HPDE6-E6E7 (cell line): ENCODE results near the gene SOHLH1.
"Not testable (repeated sequence)": the region's sequence is repeated elsewhere in the genome, so short reads cannot be mapped to it uniquely, and the experiment has no call there.

Source experiments
- DNase-seq: peaks from one replicate; pipeline ENCODE4 v3.0.0; 2011; ENCODE audit warnings: missing footprints; ENCODE audit errors: extremely low spot score

The SOHLH1 gene

DNA sequence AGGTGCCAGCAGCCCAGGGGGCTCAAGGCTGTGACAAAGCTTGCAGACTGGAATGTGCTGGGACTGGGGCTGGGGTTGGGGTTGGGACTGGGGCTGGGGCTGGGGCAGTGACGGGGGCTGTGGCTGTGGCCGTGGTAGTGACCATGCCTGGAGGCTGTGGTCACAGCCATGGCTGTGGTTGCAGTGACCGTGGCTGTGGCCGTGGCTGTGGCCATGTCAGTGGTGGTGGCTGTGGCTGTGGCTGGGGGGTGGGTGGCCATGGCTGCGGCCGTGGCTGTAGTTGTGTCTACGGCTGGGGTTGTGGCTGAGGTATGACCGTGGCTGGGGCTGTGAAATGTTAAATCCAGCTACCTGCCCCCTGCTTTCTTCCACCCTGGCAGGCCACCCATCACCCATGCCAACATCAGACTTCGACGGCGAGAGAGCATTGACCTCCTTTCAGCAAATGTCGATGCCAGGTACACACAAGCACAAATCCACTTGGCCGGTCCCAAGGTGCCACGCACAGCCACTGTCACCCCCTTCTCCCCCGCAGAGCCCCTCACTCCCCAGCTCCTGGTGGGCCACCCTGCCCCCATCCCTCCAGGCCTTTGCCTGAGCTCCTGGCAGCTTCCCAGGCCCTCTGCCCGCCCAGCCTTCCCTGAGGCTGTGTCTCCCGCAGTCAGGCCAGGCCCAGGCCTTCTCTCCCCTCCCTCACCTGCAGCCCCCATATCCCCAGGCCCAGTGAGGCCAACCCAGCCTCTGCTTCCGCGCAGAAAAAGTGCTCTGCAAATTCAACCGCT, 20.9 kb downstream of the SOHLH1 start:
- DNase-seq = no peak

DNA sequence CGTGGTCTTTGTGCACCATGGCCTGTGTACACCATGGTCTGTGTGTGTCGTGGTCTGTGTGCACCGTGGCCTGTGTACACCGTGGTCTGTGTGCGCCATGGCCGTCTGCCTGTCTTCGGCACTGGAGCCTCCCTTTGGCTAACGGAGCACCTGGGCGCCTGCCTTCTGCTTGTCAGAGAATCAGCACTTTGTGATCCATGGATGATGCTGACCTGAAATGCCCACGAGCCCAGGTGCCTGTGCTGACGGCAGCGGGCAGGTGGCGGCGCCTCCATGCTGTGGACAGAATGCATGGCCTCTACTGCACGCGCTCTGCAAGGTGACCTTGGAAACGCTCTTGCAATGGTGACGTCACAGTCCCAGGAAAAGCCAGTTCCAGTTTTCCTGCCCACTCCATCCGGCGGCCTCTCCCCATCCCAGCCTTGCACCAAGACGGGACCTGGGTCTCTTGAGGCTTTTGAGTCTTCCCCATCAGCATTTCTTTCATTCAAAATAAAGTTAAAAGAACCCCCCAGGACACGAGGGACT, 21.6 kb downstream of the SOHLH1 start:
- no peak for DNase-seq

DNA sequence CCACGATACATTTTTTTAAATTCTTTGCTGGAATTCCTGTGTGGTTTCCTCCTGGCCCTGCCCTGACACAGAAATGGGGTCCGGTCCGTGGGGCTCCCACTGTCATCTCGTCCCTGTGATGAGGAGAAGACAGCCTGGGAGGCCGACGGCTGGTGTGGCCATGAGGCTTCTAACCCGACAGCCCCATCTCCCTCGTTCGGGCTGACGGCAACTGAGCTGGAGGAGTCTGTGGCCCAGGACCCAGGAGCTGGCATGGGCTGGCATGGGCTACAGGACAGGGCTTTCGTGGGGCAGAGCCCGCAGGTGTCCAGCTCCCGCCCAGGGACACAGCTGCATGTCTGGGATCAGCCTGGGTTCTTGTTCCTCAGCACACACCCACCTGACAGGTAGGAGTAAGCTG, 22.4 kb downstream of the SOHLH1 start:
- no peak for DNase-seq

DNA sequence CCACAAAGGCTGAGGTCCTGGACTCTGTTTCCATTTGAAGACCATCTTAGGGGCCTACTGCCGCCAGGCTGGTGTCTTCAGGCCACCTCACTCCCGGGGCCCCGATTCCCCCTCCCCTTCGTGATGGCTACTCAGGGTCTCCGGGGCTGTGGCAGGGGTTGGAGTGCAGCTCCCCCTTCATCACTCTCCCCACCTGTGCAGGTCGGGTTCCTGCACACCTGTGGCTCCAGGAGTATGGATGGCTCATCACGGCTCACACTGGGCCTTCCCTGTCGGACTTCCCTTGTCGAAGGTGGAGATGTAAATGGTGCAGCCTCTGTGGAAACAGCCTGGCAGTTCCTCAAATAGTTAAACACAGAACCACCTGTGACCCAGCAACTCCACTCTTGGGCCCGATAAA, 24.3 kb downstream of the SOHLH1 start:
- no peak for DNase-seq

DNA sequence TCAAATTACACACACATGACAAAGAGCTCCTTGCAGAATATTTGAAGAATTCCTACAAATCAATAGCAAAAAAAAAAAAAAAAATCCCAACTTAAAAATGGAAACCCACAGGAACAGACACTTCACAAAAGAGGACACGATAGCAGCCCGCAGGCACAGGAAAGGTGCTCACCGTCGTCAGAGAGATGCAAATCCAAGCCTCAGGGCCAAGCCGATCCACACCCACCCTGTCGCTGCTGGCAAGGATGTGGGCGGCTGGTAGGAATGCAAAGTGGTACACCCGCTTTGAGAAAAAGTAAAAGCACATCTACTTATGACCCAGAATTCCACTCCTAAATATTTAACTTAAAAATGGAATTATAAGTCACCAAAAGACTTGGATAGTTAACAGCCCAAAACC, 25.3 kb downstream of the SOHLH1 start:
- no peak for DNase-seq

DNA sequence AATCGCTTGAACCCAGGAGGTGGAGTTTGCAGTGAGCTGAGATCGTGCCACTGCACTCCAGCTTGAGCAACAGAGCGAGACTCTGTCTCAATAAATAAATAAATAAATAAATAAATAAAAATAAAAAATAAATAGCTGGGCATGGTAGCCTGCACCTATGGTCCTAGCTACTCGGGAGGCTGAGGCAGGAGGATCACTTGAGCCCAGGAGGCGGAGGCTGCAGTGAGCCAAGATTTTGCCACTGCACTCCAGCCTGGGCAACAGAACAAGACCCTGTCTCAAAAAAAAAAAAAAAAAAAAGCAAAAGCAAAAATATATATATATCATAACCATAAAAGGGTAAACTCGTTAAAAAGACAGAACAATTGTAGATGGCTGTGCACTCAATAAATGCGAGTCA, 26.5 kb downstream of the SOHLH1 start:
- DNase-seq = not testable (repeated sequence)

DNA sequence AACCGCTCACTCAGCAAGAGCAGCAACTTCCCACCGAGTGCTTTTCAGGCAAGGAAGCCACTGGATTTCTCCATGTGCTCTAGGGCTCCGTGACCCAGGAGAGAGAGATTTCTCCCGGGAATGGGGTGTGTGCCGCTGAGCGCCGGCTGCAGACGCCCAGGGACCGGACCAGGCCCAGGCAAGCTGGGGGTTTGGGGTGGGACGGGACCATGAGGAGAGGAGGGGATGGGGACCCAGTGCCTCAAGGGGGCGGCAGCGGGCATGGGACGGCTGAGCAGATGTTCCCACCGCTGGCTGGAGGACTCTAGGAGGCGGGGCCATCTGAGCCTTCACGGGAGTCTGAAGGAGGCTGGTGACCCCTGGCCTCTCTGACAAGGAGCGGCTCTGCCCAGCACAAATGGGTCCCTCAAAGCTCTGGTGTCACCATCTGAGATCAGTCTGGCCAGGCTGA, 27.7 kb downstream of the SOHLH1 start:
- no peak for DNase-seq

DNA sequence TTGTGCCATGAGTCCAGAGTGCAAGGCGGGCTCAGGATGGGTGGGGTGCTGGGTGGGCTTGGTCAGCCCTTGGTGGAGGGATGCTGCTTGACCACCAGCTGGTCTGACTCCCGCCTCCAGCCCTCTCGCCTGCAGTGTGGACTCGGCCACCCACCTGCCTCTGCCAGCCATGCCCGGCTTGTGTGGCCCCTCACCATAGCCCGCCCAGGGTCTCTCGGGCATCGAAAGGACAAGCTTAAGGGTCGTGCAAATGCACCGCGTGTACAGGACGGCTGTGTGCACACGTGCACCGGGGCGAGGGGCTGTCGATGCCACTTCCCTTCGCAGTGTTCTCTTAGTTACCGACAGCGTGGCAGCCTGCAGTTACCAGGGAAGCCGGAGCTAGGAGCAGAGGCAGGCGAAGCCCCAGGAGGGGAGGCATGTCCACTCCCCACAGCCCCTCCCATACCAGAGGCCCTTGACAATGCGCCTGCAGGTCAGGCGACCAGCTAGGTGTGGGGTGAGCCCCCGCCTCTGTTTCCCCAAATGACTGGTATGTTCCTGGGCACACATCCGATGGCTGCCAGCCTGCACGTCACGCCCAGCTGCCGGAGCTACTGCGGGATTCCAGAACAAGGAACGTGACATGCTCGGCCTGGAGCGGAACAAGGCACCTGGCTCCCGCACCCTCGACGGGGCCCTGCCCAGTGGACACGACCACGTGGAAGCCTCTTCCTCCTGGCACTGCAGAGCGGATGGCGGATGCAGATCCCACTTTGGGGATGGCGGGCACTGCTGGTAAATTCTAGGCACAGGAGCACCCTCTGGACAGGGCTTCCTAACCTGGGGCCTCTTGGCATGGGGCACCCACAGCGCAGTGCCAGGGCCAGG, 28.3 kb downstream of the SOHLH1 start:
- DNase-seq = no peak

DNA sequence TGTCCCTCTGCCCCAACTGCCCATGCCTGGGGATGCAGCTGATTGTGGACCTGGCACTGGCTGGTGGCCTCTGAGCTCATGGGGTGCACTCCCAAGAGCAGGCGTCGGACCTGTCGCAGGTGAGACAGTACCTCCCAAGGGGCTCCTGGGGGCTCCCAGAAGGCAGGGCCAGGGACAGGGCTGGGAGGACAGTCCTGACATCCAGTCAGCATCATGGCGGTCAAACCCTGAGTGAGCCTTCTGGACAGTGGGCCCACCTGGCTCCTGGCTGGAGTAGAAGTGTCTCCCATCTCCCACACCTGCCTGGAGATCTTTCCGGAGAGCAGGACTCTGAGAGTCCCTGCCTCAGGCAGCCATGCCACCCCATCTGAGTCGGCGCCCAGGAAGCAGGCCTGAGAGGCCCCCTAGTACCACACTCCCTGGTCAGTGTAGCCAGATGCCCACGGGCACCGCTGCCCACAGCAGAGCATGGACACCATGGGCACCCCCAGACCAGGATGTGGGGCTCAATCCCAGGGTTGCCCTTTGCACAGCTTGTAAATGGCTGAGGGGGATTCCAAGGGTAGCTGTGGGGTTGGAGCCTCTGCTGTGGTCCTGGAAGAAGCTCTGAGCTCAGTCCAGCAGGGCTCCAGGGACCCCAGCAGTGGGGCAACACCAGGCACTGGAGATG, 29.5 kb downstream of the SOHLH1 start:
- DNase-seq = no peak

DNA sequence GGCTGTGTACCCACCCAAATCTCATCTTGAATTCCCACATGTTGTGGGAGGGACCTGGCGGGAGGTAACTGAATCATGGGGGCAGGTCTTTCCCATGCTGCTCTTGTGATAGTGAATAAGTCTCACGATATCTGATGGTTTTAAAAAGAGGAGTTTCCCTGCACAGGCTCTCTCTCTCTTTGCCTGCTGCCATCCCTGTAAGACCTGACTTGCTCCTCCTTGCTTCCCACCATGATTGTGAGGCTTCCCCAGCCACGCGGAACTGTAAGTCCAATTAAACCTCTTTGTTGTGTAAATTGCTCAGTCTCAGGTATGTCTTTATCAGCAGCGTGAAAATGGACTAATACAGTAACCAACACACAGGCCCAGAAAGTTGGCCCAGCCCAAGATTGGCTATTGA, 30.3 kb downstream of the SOHLH1 start:
- not testable (repeated sequence) for DNase-seq

DNA sequence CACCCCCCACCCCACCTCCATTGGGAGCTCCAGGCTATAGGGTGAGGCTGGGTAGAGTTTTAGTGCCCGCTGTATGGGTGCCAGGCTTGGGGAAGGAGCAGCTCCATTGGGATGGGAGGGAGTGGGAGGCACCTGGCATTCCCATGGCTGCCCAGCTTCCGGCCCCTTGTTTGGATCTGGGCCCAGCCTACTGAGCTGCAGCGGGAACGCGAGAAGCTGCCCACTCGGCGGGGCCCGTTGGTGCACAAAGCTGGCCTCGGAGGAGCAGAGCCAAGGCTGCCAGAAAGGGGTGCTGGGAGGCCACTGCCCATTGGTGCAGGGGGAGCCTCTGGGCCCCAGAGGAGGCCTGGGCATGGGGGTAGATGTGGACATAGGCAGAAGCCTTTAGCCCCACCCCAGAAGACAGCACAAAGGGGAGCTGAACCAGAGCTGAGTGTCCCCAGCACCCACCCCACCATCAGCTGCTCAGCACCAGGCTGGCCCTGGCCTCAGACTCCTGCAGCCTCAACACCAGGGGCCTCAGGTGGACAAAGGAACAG, 31.7 kb downstream of the SOHLH1 start:
- DNase-seq = no peak

DNA sequence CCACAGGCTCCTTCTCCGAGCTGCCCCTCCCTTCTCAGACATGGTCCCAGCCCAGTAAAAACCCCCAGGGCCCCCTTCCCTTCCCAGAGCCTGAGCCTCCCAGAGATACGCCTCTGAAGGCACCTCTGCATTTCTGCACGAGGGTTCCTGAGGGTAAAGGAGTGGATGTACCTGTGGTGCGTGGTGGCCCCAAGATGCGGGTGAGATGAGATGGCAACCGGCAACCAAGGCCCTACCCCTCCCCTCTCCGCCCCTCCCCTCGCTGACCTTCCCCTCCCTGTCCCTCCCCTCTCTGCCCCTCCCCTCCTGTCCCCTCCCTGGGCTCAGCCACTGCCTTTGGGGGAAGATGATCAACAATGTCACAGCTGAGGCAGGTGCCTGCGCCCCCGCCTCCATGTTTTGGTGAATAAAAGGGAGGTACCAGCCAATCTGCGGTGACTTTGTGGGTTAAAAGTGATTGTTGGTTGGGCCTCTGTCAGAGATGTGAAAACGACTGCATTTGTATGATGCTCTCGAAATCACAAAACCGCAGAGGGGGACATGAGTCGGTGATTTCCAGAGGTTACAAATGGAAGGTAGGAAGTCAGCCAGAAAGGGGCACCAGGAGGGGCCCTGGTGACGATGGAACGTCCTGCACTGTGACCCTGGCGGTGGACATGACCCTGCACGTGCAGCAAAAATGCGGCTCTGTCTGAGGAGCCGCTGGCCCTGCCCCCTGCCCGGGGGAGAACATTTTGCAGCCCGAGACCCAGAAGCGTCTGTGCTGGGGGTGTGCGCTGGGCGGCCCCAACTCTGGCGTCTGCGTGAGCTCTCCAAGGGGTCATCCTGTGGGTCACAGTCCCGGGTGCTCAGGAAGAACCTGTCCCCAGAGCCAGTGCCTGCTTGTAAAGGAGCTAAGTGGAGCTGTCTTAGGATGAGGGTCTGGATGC, 32.5 kb downstream of the SOHLH1 start:
- DNase-seq = no peak

DNA sequence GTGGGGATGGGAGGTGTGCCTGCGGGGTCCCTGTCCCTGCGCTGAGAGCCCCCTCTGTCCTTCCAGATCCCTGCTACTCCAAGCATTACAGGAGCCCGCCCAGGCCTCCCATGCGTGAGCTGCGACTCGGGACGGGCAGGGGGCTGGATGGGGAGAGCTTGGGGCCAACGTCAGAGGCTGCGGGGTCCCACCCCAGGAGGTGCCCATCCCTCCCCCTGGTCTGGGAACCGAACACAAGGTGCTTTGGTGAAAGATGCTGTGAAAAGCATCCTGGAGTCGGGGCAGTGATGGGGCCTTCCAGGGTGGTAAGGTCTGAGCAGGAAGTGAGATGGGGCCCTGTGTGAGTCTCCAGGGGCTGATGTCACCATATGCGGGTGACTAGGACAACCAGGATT, 33.5 kb downstream of the SOHLH1 start:
- DNase-seq = no peak

DNA sequence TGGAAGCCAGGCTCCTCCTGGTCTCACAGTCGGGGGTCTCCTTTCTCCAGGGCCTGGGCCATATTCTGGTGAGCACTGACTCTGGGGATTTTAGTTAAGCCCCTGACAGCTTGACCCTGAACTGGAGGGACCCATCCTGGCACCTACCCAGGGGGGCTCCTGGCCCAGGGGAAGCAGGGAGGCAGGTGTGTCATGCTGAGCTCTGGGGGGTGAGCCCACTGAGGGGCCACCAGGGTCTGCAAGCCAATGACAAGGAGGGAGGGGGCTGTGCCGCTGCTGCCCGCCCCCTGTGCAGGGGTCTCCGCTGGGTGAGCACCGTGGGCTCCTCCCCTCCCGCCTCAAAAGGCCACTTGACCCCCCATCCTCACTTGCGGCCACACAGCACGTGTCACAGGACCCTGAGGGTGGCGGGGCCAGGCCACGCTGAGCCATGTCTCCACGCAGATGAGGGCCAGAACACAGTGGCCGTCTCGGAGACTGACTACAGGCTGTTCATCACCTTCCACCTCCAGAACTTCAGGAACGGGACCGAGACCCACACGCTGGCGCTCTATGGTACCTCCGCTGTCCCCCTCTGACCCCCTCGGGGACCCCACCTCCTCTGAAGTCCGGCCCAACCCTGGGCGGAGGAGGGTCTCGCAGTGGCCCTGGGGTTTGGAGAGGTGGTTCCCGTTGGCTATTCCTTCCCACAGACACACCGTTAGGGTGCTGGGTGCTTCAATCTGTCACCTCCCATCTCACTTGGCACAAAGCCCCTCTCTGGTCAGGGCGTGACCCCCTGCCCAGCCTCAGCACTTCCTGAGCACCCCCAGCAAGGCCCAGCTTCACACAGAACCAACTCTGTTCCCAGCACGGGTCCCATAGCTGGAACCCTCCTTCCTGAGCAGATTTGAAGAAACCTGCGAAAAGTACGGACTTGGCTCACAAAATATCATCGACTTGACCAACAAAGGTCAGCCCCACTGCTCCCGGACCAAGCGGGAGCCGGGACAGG, 34.2 kb downstream of the SOHLH1 start:
- DNase-seq = no peak

DNA sequence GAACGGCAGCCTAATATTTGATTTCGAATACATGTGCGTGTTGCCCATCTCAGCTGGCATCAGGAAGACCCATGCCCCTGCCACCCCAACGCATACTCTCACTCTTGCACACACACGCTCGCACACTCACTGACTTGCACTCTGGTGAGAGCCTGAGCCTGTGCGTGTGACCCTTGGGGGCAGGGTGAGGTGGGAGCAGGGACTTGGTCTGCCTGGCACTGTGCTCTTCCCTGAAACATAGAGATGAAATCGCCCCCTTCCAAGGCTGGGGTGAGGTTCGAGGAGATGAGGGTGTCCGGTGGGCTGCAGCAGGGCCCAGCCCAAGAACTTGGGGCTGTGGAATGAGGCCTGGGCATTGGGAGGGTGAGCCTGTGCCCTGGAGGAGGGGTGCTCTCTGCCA, 35.0 kb downstream of the SOHLH1 start:
- DNase-seq = no peak

DNA sequence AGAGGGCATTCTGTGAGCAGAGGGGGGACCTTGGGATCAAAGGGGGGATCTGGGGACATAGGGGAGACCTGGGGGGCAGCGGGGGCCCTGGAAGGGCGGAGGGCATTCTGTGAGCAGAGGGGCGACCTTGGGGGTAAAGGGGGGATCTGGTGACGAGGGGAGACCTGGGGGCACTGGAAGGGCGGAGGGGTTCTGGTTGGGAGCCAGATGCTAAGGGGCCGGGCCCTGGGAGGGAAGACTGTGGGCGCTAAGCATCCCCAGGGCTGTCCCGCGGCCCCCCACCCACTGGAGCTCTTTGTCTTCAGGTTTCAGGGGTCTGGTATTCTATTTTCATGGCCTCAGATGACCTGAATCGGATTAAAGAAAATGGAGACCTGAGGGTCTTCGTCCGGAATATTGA, 35.4 kb downstream of the SOHLH1 start:
- DNase-seq = no peak

DNA sequence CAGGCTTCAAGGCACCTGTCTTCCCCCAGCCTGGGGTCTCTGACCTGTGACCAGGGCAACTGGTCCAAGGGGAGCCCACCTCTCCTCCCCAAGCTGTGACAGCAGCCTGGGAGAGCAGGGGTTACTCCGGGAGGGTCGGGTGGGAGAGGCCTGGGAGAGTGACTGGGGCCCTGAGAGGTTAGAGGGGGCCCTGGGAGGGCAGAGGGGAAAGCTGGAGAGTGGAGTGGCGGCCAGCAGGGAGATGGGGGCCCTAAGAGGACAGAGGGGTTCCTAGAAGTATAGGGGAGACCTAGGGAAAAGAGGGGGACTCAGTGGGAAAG, 35.9 kb downstream of the SOHLH1 start:
- DNase-seq = no peak

DNA sequence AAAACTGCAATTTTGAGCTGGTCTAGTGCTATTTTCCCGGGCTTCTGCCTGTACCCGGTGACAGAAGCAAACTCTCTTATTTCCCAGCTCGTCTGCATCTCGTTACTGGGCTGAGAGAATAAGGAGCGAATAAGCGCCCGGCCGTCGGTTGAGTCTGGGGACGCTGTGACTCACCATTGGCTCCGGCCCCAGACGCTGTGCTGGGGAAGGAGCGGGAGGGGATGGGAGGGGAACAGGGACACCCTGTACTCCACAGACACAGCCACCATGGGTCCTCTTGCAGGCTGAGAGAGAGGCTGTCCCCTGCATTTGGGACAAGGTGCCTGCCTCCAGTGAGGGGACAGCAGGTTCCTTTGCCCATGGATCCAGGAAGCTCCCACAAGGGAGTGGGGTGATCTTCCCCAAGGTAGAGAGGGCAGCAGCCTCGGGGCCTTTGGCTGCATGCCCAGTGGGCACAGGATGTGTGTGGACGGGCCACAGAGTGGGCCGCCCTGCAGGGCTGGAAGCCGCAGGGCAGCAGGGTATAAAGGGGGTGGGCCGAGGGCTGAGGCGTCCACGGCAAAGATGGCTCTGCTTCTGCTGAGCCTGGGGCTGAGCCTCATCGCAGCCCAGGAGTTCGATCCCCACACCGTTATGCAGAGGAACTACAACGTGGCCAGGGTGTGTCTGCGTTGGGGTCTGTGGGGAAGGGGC, 36.4 kb downstream of the SOHLH1 start, which contains the start of gene LCN9:
LCN9 (plus strand) TSS at position 552 of the 693 bp plus-strand sequence; CDS start at position 565, 13 bp downstream.
- DNase-seq = no peak
